Epithelial cell of prostate (primary cell): ENCODE measurements around the gene INPP4B.
A peak's percentile ranks its signal among the peaks of the same experiment; 100 is the strongest.

Experiments used
- DNase-seq: peaks from one replicate; pipeline ENCODE4 v3.0.0-alpha.2; 2011; ENCODE audit warnings: low read depth, low spot score
- H3K27ac ChIP-seq: fragments of 450-650 bp; 2 replicates; pipeline ENCODE4 v1.5.1; 2017; ENCODE audit warnings: mild to moderate bottlenecking

INPP4B gene

DNA sequence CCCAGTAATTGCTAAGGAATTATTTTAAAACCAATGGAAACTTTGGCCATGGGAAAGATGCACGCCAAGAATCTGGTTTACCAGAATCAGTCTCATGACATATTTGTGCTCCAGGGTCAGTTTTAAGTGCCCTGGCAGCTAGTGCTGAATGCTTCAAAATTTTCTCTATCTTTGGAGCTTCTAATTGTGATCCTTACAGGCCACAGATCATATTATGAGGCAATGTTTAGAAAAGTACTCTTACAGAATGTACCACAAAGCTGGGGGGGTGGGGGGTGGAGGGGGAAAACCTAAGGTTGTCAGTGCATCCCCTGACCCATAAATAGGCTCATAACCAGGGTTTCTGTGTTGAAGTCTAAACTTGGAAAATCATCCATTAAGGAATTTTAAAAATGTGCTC lies 514.5 kb downstream of the INPP4B start:
- H3K27ac ChIP-seq = no peak overlapping the region

DNA sequence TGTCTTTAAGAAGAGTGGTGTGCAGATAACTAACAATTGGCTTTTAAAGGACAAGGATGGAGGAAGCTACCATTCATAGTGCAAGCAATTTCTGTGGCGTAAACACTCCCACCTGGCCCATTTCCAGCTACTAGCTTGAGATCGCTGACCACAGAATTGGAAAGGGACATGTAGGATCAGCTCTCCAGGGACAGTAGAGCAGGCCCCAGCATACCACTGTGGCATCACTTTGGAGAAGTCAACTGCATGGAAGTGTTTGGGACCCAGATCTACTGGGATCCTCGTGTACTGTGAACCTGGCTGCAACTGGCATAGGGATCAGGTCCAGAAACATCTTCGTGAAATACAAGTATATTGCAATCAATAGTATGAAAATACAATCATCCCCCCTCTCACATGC lies 515.0 kb downstream of the INPP4B start:
- H3K27ac ChIP-seq = no peak overlapping the region
- DNase-seq = no peak

More for the DNA sequence above, 514.5 kb downstream of the INPP4B start:
- DNase-seq = no peak

- DNase-seq = no peak
- H3K27ac ChIP-seq = no peak overlapping the region
Measured at GRCh38 chr4:142330311-142330710, 515.8 kb downstream of the INPP4B start.

DNA sequence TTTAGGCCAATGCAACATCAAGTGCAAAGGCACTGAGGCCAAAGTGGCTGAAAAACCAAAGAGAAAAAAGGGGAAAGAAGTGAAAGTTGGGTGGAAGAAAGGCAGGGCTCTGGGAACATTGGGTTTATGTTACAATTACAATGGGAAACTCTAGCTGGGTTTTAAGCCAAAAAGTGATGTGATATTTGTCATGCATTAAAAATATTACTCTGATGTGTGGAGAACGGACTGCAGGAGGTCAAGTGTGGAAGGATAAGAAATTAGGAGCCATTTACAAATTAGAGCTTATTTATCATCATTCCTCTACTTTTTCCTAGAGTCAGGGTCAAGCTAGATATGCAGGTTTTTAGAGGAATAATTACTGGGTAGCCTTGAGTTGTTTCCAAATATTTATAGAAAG lies 516.8 kb downstream of the INPP4B start:
- no peak for DNase-seq
- H3K27ac ChIP-seq = no peak overlapping the region

GRCh38 chr4:142326181-142326580 lies 519.9 kb downstream of the INPP4B start:
- DNase-seq = no peak
- H3K27ac ChIP-seq = no peak overlapping the region

DNA sequence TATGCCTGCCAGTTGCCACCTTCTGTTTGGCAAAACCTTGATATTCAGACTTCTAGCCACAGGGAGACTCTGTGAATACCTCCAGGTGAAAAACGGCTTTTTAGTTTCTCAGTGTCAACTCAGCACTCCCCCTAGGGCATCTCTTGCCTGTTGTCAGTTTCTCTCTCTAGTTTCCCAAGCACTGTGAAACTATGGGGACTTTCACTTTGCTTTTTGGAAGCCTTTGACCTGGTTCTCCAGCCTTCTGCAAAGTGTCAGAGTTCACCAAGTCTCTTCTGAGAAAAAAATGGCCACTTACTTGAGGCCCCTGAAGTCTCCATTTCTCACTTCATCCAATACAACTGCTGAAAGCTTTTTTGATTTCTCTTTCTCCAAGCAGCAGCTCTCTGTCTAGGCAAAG lies 521.5 kb downstream of the INPP4B start:
- DNase-seq = no peak
- H3K27ac ChIP-seq = no peak overlapping the region

GRCh38 chr4:142322996-142323395 lies 523.1 kb downstream of the INPP4B start:
- H3K27ac ChIP-seq = no peak overlapping the region
- DNase-seq = no peak

GRCh38 chr4:142318280-142318679 lies 527.8 kb downstream of the INPP4B start:
- DNase-seq = no peak
- no peak overlapping the region for H3K27ac ChIP-seq

DNA sequence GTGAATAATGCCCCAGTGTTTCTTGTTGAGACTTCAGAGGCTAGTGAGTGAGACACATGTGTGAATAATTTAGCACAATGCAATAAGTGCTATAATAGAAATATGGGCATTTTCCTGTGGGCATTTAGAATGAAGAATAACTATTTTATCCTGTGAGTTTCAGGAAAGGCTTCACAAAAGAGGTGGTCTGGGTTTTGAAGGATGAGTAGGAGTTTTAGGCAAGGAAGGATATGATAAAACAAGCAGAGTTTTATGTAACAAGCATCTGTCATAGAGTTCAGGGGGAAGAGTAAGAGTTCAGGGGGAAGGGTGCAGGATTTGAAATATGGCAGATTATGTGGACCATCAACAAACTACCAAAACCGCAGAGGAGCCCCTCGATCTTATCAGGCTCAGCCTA lies 529.2 kb downstream of the INPP4B start:
- no peak overlapping the region for H3K27ac ChIP-seq
- no peak for DNase-seq

- H3K27ac ChIP-seq = no peak overlapping the region
- DNase-seq = no peak
Measured at GRCh38 chr4:142316025-142316424, 530.1 kb downstream of the INPP4B start.

- DNase-seq = no peak
- peak overlapping the region; percentile 2 for H3K27ac ChIP-seq
Measured at GRCh38 chr4:142314686-142315085, 531.4 kb downstream of the INPP4B start.

GRCh38 chr4:142314247-142314646 lies 531.9 kb downstream of the INPP4B start:
- peak overlapping the region; percentile 2 for H3K27ac ChIP-seq
- DNase-seq = no peak

DNA sequence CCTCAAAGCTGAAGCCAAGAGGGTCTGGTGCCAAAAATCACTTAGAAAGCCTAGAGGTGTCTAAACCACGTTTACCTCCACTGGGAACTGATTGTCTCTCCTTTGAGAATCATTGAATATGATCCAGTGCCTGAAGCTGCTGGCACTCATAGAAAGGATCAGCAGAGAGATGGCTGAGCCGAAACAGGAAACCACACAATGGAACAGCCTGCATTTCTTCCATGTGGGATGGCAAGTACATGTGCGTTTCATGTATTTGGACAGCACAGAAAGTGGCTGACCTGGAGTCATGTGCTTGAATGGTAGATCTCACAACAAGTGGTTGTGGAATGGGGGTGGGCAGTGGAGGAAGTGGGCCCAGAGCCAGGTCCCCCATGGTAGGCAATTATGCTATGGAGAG lies 533.7 kb downstream of the INPP4B start:
- no peak for DNase-seq
- no peak overlapping the region for H3K27ac ChIP-seq

DNA sequence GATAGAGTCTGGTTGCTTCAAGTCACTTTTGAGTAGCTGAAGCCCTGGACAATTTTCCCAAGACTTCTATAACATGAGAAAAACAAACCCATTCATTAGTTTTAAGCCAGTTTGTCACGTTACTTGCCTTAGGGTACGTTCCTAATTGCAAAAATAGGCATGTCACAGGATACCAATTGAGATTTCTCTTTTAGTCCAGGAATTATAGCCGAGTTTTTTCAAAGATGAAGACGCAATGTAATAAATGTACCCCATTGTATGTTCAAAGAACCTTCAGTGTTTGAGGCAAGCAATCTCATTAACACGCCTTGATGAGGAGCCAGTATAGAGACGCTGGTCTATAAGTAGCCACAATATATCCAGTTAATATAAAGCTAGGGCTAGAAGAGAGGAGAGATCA lies 534.2 kb downstream of the INPP4B start:
- no peak for DNase-seq
- H3K27ac ChIP-seq = no peak overlapping the region

DNA sequence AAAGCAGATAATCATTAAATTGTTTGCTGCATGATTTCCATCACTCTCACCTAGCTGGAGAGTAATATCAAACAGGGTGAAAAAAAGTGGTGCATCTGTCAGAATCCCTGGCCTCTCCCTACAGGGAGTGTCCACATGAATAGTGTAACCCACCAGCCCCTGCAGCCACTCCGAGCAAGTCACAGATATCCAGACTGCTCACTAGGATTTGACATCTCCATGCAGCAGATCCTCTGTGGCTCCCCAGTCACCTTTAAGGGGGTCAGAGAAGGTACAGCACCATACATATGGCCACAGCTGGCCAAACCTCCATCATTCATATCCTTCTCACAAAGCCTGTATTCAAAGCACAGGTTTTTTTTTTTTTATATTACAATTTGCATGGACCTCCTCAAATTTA lies 536.3 kb downstream of the INPP4B start:
- H3K27ac ChIP-seq = no peak overlapping the region
- DNase-seq = no peak

DNA sequence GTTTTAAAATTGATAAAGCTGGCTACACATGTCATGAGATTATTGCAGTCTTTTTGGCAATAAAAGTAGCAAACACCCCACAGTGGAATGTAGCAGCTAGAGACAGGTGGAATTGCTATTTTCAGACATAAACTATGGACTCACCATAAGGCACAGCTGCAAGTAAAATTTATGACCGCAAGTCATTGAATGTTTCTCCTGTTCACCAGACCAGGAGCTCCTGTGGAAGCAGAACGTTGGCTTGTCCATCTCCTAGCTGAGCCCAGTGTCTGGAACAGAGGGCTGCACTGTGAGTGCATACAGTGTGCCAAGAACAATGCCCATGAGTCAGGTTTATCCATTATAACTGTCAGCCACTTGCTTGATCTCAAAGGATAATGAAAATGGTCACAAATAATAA lies 538.2 kb downstream of the INPP4B start:
- DNase-seq = no peak
- no peak overlapping the region for H3K27ac ChIP-seq

GRCh38 chr4:142297313-142297712 lies 548.8 kb downstream of the INPP4B start:
- no peak overlapping the region for H3K27ac ChIP-seq
- no peak for DNase-seq

- no peak overlapping the region for H3K27ac ChIP-seq
Measured at GRCh38 chr4:142293536-142293935, 552.6 kb downstream of the INPP4B start.

DNA sequence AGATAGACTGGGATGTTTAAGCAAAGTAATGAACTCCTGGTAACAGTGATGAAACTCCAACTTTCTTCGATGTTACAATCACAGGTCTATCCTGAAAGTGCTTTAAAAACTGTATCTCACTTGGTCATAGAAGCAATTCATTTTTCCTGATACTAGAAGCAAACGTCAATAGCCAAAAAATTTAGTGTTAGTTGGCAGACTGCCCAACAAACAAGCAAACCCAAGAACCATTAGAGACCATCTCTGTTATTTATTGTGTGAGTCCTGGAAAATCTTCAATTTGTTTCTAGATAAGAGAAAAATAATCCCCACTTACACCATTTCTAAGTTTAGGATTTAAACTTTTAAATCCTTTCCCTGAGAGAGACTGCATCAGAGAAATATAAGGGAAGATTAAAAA lies 553.9 kb downstream of the INPP4B start:
- DNase-seq = no peak
- no peak overlapping the region for H3K27ac ChIP-seq

More at GRCh38 chr4:142293536-142293935, 552.6 kb downstream of the INPP4B start:
- DNase-seq = no peak

GRCh38 chr4:142291299-142292050 lies 554.6 kb downstream of the INPP4B start:
- H3K27ac ChIP-seq = no peak overlapping the region
- DNase-seq = no peak

DNA sequence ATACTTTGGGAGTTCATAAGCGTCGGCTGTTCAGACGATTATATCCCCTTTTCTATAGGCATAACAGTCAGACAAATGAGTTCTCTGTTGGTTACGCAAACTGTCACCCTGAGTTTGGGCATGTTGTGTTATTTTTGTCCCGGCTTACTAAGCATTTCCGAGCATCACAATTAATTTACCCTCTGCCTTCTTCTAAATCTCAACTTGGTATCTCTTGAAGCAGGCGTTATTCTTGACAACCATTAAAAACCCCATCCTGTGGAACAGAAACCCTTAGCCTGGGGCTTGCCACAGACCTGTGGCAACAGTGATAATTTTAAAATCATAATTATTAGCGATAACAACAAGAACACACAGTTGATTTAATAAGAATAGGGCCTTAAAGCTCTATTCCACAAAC lies 558.7 kb downstream of the INPP4B start:
- no peak for DNase-seq
- H3K27ac ChIP-seq = no peak overlapping the region

- peak overlapping the region; percentile 34 for H3K27ac ChIP-seq
- no peak for DNase-seq
Measured at GRCh38 chr4:142285222-142285583, 560.9 kb downstream of the INPP4B start.
